ENCODE results near the gene COL4A2. TPM values are rescaled to one million over a fixed set of nuclear protein-coding genes. Genes with fewer than 3 reads are reported as not detected.

COL4A2 gene
- total RNA-seq, 1 donor from 2014 or later = 1,736 TPM

- no peak for TF ChIP-seq CTCF (IDR thresholded peaks at IDR 0.05; ENCODE audit: insufficient read depth, low read length, poor library complexity, severe bottlenecking)
- Histone ChIP-seq H3K36me3 (ENCODE audit: control insufficient read depth, insufficient read depth, low read length) (no peaks in the 10 kb centered on the region), H3K4me3 (ENCODE audit: low read depth, low read length) (no peak overlapping the region), H3K27me3 (ENCODE audit: control insufficient read depth, insufficient read depth, low read length) (no peaks in the 10 kb centered on the region)
- no peak for DNase-seq (ENCODE audit: low read depth)
Observed at GRCh38 chr13:110326263-110326904, 19.3 kb downstream of the COL4A2 start.

GRCh38 chr13:110327051-110327721, 20.1 kb downstream of the COL4A2 start:
- Histone ChIP-seq H3K27me3 (ENCODE audit: control insufficient read depth, insufficient read depth, low read length) (no peaks in the 10 kb centered on the region), H3K4me3 (ENCODE audit: low read depth, low read length) (no peak overlapping the region), H3K36me3 (ENCODE audit: control insufficient read depth, insufficient read depth, low read length) (no peaks in the 10 kb centered on the region)
- no peak for TF ChIP-seq CTCF (IDR thresholded peaks at IDR 0.05; ENCODE audit: insufficient read depth, low read length, poor library complexity, severe bottlenecking)
- DNase-seq (ENCODE audit: low read depth) = no peak

DNA sequence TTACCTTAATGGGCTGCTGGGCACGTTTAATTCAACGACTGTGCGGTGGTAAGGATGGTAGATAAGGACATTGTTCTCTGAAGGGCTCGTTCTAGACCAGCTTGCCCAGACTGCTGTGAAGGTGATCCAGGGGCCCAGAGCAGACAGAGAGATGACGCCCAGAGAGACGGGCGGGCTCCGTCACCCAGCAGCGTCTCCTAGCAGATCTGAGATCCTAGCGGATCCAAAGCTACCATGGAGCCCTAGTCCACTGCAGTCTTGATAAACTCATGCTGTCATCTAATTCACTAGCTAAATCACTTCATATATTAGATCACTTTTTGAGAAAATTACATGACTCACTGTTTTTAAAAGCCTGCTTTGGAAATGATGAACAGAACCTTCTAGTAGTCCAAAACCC, 21.5 kb downstream of the COL4A2 start:
- no peaks in the 10 kb centered on the region for H3K27me3 ChIP-seq (ENCODE audit: control insufficient read depth, insufficient read depth, low read length)
- no peak overlapping the region for H3K4me3 ChIP-seq (ENCODE audit: low read depth, low read length)
- TF ChIP-seq CTCF (IDR thresholded peaks at IDR 0.05; ENCODE audit: insufficient read depth, low read length, poor library complexity, severe bottlenecking) = no peak
- DNase-seq (ENCODE audit: low read depth) = no peak
- no peaks in the 10 kb centered on the region for H3K36me3 ChIP-seq (ENCODE audit: control insufficient read depth, insufficient read depth, low read length)

GRCh38 chr13:110329258-110329657, 22.2 kb downstream of the COL4A2 start:
- no peak for TF ChIP-seq CTCF (IDR thresholded peaks at IDR 0.05; ENCODE audit: insufficient read depth, low read length, poor library complexity, severe bottlenecking)
- H3K4me3 ChIP-seq (ENCODE audit: low read depth, low read length) = no peak overlapping the region
- no peaks in the 10 kb centered on the region for H3K36me3 ChIP-seq (ENCODE audit: control insufficient read depth, insufficient read depth, low read length)
- H3K27me3 ChIP-seq (ENCODE audit: control insufficient read depth, insufficient read depth, low read length) = no peaks in the 10 kb centered on the region
- DNase-seq (ENCODE audit: low read depth) = no peak

GRCh38 chr13:110329798-110330461, 22.8 kb downstream of the COL4A2 start:
- no peak for DNase-seq (ENCODE audit: low read depth)

More at GRCh38 chr13:110329798-110330461, 22.8 kb downstream of the COL4A2 start:
- no peak for TF ChIP-seq CTCF (IDR thresholded peaks at IDR 0.05; ENCODE audit: insufficient read depth, low read length, poor library complexity, severe bottlenecking)
- Histone ChIP-seq H3K4me3 (ENCODE audit: low read depth, low read length) (peak overlapping the region; percentile 14), H3K36me3 (ENCODE audit: control insufficient read depth, insufficient read depth, low read length) (no peaks in the 10 kb centered on the region), H3K27me3 (ENCODE audit: control insufficient read depth, insufficient read depth, low read length) (no peaks in the 10 kb centered on the region)
